Omental fat pad (tissue), 4 donors: ENCODE results near the gene SIRPA. TPM values are rescaled to one million over a fixed set of nuclear protein-coding genes. Genes with fewer than 3 reads are reported as not detected.

Experiments used
- ATAC-seq: fragments of 150-250 bp; one replicate; pipeline ENCODE4 v1.9.1; 2016; ENCODE audit warnings: mild to moderate bottlenecking, moderate library complexity; ENCODE audit not compliant: low FRiP score
- DNase-seq: peaks from one replicate; pipeline ENCODE4 v3.0.0-alpha.2; 2019; ENCODE audit warnings: low spot score
- total RNA-seq, 4 donors: library from RNA; depleted of rRNA; stranded (reverse); fragments of >200 nt; gene quantifications; one replicate each; pipeline ENCODE4 v1.1.0, GENCODE V29; 2016
- TF ChIP-seq, protein P1 (sequence below), 3 donors: fragments of 450-650 bp; IDR thresholded peaks; one replicate each; pipeline ENCODE4 v1.5.1; 2016 to 2017; ENCODE audit warnings: antibody characterized with exemption in 3 of 3, mild to moderate bottlenecking in 3 of 3, moderate library complexity in 2 of 3

The SIRPA gene
- total RNA-seq, 4 donors from 2014 or later: 51.9 to 86.1 (median 77.0) TPM

DNA sequence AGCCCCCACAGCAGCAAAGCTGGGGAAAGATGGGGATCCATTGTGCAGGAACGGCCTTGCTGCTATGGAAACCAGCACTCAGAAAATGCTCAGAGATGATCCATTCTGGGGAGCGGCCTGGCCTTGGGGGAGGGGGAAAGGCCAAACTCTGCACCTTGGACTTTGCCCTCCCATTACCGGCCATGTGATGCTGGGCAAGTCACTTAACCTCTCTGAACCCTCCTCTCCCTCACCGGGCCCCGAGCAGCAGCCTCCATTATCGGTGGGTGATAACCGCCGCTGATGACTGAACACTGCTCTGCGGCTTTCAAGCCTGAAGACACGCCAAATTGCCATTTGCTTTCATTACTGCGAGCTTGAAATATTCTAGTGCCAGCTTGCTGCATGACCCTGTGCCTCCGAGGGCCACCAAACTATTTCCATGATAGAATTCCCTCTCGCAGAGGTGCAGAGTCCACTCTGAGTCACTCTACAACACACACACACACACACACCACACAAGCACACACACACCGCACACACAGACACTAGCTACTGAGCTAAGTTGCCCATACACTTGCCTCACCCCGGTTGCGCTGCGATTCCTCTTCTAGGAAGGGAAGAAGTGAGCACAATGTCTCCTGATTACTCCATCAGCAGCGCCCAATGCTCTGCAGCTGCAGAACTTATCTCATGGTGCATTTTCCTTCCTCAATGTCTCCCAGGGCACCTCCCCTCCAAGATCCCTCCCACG is 20.6 kb upstream of the SIRPA start:
- ATAC-seq (no peak), DNase-seq (no peak)
- TF ChIP-seq, protein P1, sequence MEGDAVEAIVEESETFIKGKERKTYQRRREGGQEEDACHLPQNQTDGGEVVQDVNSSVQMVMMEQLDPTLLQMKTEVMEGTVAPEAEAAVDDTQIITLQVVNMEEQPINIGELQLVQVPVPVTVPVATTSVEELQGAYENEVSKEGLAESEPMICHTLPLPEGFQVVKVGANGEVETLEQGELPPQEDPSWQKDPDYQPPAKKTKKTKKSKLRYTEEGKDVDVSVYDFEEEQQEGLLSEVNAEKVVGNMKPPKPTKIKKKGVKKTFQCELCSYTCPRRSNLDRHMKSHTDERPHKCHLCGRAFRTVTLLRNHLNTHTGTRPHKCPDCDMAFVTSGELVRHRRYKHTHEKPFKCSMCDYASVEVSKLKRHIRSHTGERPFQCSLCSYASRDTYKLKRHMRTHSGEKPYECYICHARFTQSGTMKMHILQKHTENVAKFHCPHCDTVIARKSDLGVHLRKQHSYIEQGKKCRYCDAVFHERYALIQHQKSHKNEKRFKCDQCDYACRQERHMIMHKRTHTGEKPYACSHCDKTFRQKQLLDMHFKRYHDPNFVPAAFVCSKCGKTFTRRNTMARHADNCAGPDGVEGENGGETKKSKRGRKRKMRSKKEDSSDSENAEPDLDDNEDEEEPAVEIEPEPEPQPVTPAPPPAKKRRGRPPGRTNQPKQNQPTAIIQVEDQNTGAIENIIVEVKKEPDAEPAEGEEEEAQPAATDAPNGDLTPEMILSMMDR (IDR thresholded peaks at IDR 0.05): no peak

DNA sequence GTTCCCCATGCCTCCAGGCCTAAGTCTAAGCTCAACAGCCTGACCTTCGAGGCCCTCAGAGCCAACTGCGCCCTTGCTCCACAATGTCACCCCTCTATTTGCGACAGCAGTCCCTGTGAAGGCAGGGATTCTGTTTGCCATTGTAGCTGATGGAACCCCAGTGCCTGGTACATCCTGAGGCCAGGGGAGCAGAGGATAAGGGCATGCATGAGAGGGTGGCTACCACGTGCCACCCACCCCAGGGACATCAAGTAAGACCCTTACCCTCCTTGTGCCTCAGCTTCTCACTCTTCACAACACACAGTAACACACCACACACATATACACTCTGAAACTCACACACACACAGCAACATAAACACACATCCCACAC is 20.0 kb upstream of the SIRPA start:
- no peak for DNase-seq
- TF ChIP-seq, protein P1 (IDR thresholded peaks at IDR 0.05): no peak
- no peak for ATAC-seq

DNA sequence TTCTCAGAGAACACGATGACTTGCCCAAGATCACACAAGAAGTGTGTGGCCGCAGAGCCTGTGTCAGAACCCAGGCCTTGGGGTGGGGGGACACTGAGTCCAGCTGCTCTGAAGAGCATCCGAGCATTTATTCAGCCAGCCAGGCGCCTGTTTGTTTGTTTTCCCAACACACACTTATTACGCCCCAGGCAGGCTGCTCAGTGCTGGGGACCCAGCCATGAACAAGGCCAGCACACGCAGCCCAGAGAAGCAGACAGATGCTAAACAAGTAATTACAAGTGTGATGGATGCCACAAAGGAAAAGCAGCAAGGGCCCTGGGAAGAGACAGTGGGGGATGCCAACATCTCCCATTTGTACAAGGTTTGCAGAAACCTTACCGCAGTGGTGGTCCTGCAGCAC is 19.4 kb upstream of the SIRPA start:
- TF ChIP-seq, protein P1 (IDR thresholded peaks at IDR 0.05): no peak
- DNase-seq (no peak), ATAC-seq (no peak)

DNA sequence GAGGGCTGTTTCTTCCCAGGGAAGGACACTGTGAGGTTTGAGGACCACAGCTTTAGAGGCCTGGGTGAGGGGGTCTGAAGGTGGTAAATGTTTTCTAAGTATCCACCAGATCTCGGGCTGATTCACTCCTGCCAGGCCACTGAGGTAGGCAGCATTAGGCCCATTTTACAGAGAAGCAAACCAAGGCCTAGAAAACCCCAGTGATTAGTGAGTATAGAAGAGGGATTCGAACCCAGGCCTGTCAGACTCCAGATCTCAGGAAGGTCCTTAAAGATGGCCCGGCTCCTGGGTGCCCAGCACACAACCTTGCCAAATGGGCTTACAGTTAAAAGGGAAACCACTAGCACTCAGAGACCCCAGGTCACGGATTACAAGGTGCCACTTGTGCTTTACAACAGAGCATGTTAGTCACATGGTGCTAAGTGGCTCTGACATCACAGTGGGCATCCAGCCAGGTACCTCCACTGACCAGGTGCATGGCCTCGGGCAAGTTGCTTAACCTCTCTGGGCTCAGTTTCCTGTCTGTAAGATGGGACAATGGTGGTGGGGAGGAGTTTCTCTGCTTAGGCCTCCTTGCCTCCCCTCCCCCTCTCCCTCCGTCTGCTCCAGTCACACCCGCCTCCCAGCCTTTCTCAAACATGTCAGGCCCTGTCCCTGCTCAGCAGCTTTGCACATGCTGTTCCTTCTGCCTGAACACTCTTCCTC is 18.8 kb upstream of the SIRPA start:
- DNase-seq (no peak), ATAC-seq (no peak)

GRCh38 chr20:1876975-1877608 is 18.1 kb upstream of the SIRPA start:
- TF ChIP-seq, protein P1 (IDR thresholded peaks at IDR 0.05): no peak
- ATAC-seq (no peak), DNase-seq (no peak)

More for the DNA sequence above, 18.8 kb upstream of the SIRPA start:
- TF ChIP-seq, protein P1 (IDR thresholded peaks at IDR 0.05): no peak

DNA sequence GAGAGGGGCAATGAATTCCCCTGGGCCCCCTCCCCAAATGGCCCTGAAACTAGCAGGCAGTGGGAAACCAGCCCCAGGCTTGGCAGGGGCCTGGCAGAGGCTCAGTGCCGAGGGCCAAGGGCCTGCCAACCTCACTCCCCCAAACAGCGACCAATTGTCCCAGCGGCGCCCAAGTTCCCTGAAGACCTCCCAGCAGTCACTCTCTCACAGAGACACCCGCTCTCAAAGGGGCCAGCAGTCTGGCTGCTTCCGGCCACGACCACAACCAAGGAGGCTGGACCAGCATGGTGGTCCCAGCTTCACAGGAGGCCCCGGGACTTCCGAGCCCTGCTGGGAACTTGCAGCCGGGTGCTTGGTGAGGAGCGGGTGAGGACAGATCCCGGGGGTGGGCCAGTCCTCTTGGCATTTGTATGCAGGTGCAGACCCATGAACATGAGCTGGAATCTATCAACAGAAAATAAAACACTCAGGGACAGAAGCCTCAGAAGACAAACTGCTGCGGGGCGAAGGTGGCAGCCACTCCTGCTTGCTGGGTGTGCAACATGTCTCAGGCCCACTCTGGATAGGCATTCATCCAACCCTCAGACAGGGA is 17.5 kb upstream of the SIRPA start:
- no peak for DNase-seq
- ATAC-seq: no peak
- TF ChIP-seq, protein P1 (IDR thresholded peaks at IDR 0.05): no peak
